Activated CD8-positive, alpha-beta memory T cell treated with anti-CD3 and anti-CD28 coated beads, Interleukin-2, amount 50 U/mL, for 1 hour (primary cell): ENCODE measurements around the gene C4A.
"Not testable (repeated sequence)": the region's sequence is repeated elsewhere in the genome, so short reads cannot be mapped to it uniquely, and the experiment has no call there.

Experiments used
- DNase-seq: peaks from one replicate; pipeline ENCODE4 v3.0.0-alpha.2; 2020; ENCODE audit errors: extremely low read depth

C4A gene

DNA sequence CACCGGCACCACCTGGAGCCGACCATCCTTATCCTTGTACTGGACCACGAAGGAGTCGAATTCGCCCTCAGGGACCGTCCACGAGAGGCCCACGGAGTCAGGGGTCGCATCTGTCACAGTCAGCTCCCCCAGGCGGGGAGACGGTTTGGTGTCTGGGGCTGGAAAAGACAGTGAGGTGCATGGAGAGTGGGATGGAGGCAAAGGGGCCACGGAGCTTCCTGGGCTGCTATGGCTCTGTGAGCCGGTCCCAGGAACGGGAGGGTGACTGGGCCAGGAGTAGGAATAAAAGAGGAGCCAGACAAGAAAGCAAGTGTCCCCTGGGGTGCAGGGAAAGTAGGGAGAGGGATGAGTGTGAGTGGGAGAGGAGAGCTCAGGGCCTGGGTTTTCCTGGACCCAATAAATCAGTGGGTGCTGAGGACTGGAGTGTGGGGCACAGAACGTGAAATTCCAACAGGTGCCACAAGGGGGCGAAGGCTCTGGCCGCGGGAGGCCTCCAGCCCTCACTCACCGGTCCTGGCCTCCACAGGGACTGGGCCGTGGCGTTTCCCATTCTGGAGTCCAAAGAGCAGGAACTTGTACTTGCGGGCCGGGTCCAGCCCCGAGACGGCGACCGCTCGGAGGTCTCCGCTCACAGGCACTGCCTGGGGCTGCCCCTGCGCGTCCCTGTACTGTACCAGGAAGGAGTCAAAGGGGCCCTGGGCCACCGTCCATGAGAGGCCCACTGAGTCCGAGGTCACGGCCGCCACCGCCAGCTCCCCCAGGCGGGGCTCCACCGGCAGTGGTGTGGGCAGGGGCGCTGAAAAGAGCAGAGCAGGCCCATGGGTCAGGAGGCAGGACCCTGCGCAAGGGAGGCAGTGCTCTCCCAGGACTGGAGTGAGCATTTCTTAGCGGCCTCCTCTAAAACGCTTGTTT is 66.3 kb downstream of the C4A start:
- peak; percentile 17 for DNase-seq

DNA sequence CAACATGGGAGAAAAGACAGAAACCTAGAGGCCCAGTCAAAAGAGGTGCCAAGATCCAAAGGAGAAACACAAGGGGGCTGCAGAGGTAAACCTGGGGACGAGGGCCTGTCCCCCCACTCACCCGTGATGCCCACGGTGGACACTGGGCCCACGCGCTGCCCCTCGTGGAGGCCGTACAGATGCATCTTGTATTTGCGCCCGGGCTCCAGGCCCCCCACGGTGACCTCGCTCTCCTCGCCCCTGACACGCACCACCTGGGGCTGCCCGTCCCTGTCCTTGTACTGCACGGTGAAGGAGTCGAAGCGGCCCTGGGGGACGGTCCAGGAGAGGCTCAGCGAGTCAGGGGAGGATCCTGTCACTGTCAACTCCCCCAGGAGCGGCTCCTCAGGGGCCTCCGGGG is 67.3 kb downstream of the C4A start:
- not testable (repeated sequence) for DNase-seq

DNA sequence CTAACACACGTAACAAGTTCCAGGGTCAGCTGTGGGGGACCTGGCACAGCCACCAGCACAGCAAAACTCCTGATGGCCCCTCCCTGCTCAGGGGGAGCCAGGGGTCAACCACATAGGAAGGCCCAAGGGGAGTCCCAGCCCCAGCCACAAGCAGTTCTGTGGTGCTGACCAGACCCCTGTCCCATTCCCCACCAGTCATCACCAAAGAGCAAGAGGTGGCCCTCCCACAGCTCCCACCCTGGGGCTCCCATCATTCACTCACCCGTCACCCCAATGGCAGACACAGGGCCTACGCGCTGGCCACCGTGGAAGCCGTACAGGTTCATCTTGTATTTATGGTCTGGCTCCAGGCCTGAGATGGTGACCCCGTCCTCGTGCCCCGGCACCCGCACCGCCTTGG is 67.9 kb downstream of the C4A start:
- DNase-seq = not testable (repeated sequence)

DNA sequence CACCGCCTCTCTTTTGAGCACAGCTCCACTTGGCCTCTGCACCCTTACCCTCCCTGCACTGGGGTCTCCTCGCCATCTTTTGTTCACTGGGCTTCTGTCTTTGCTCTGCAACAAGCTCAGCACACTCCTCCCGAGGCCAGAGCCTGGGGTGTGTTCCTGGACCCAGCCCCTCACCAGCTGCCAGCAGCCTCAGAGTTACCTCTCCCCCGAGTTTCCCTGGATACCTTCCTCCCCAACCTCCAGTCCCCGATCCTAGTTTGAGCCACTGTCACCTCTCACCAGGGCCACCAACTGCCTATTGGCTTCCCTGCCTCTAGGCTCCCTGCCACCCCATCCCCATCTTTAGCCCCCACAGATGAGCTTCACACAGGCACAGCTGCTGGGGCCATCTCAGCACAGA is 68.7 kb downstream of the C4A start:
- DNase-seq = no peak
